GF-D8 (cell line): ENCODE data around the gene PARD3.

Experiments used
- DNase-seq: peaks from one replicate; lab custom pipeline; 2025; lab: John Stamatoyannopoulos, UW

PARD3 gene

GRCh38 chr10:34492081-34492480 is 323.0 kb downstream of the PARD3 start:
- DNase-seq, result no peak

- DNase-seq, result no peak
Measured at GRCh38 chr10:34491678-34492077, 323.4 kb downstream of the PARD3 start.

DNA sequence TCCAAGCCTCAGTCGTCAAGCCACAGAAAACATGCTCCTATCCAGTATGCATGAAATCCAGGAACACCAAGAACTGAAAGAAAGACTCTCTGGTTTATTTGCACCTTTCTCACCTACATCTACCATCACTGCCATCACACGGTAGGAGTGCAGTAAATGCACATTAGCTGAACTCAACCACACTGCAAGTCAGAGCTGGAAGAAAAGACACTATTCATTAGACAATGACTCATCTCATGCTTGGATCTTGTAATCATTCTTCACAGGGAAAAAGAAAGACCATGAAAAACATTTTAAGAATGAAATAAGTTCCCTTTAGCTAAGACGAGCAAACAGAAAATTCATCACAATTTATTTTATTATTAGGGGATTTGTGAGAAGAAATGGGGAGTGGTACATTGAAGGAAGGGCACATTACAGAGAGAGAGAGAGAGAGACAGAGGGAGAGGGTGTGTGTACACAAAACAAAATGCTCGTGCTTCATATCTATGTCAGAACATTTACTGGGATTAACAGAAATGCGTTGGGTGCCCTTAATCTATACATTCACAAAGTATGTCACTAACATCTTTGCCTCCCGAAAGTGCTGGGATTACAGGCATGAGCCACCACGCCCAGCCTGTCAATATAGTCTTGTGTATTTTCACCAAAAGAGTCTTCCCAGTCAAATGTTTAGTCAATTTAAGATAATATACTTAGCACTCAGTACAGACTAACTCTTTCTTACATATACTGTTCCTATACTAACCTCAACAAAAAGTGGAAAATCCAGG is 324.9 kb downstream of the PARD3 start:
- DNase-seq, result no peak

DNA sequence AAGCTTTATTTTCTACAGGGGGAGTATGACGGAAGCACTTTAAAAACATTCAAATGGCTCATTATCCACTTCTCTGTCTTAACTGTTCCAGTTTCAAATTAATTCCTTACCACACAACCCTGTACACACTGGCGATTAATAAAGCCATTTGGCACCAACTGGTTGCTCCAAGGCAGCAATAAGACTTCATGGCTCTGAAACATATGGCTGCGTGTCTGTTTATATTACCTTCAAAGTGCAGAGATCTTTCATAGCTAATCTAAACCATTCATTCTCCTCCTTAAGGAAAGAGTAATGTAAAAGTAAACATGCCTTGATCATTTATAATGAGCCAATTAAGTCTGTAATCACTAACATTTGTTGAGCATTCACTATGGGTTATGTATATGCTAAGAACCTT is 325.7 kb downstream of the PARD3 start:
- DNase-seq, result no peak

GRCh38 chr10:34488476-34489130 is 326.5 kb downstream of the PARD3 start:
- DNase-seq, result no peak

- DNase-seq, result no peak
Measured at GRCh38 chr10:34486008-34486407, 329.1 kb downstream of the PARD3 start.

DNA sequence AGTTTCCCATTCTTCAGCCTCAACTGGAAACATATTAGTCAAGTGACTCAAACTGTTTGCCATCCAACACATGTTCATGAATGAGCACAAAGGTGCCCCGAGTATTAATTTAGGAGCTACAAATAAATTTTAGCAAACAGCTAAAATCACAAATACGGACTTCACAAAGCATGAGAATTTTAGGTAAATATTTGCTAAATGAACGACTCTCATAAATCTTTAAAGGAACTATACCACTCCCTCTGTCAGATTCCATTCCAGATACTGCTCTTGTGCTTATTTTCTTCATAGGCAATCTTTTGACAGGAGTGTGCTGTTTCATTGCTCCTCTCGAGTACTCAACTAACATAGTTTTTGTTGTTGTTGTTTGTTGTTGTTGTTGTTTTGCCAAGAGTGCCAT is 330.9 kb downstream of the PARD3 start:
- no peak for DNase-seq

DNA sequence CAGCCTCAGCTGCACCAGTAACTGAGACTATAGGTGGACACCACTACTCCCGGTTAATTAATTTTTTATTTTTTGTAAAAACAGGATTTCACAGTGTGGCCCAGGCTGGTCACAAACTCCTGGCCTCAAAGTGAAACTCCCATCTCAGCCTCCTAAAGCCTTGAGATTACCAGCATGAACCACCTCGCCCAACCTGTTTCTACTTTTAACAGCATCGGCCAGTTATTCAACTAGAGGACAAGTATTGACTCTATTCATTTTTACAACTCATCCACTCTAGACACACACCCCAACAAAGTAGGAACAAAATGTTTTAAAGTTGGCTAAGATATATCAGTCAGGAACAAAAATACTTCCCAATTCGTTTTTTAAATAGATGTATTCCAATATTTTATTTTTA is 334.8 kb downstream of the PARD3 start:
- DNase-seq, result no peak

DNA sequence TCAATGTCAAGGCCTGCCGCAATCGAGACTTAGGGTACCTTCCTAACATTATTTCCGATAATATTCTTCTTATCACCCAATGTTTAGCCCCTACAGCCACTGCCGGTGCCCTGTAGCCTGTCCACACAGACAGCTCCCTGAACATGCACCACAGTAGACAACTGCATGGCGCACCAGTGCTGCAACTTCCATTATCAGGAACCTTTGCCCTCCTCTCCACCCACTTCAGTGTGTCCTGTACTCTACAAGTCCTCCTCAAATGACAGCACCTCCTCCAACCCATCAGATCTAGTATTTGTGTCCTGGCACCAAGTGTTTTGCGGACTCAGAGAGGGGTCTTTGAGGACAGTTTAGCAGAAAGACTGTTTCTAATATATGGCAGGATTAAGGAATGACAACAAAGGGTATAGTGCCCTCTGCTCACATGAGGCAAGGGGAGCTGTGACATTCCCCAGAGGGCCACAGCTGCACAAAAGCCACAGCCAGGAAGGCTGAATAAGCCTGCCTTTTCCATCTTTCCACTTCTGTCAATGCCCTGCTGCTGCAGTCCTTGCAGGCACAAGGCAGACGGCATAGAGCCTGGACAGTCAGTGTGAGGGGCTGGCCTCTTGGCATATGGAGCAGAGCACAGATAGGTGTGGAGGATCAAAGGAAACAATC is 335.4 kb downstream of the PARD3 start:
- DNase-seq, result no peak

- DNase-seq, result no peak
Measured at GRCh38 chr10:34477249-34477648, 337.8 kb downstream of the PARD3 start.

DNA sequence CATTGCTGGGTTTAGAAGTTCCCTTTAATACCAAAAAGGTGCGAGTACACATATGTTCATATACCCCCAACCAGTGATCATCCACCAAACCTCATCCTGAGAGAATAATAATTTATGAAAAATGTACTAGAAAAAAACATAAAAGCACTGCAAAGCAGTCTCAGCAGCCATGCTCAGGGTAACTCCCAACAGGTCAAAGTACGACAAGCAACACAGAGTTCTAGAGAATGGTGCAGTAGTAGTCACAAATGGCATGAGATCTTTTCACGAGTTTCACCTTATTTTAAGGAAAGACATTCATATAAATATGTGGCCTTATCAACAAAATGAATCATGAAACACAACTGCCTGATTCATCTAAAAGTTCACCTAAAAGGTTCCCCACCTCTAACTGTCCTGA is 338.5 kb downstream of the PARD3 start:
- no peak for DNase-seq

- DNase-seq, result no peak
Measured at GRCh38 chr10:34475786-34476185, 339.3 kb downstream of the PARD3 start.

DNA sequence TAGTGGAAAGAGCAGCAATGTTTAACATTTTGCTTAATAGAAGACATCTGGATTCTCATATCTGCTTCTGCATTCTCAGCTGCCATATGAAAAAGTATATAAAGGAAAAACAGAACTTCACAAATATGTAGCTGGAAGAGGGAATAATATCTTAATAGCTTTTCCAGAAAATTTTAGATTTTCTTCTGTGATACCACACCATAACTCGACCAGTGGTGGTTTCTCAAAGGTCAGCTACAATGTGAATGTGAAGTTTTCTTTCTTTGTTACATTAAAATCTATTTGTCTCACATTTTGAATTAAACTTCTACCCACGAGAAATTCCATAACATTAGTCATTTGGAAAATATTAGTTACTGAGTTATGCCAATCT is 339.8 kb downstream of the PARD3 start:
- no peak for DNase-seq

DNA sequence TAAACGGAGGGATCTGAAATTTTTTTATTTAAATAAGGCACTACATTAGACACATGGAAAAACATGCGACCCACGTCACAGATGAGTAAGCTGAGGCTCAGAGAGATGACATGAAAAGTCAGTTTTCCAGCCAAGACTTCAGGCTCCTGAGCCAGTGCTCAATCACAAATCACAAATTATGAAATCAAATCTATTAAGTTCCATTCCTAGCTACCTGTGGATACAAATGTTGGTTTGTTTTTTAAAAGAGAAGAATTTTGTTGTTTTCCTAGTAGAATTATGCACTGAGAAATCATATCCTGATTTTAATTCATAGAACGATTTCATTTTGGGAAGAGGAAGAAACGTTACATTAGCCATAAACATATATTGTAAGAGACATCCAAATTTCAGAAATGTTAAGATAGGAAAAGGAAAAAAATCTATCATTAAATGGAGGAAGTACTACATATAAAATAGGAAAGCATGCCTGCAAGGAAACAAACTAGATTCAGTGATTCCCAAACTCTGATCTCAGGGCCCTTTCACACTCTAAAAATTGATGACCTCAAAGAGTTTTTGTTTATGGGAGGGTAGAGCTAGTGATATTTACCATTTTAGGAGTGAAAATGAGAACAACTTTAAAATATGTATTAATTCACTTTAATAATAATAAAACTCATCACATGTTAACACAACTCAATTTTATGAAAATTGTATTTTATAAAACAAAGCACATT is 340.4 kb downstream of the PARD3 start:
- no peak for DNase-seq

DNA sequence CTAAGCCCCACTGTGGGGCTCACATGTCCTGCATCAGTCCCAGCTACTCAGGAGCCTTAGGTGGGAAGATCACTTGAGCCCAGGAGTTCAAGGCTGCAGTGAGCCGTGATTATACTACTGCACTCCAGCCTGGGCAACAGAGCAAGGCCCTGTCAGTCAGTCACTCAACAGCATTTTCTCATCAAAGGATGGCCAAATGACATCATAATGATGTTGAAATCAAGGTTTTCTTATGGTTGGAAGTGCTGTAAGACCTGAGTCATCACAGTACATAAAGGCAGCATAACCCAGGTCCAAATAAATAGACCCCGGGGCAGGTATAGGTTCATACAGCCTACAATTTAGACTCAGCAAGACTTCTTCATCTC is 341.1 kb downstream of the PARD3 start:
- DNase-seq, result no peak

DNA sequence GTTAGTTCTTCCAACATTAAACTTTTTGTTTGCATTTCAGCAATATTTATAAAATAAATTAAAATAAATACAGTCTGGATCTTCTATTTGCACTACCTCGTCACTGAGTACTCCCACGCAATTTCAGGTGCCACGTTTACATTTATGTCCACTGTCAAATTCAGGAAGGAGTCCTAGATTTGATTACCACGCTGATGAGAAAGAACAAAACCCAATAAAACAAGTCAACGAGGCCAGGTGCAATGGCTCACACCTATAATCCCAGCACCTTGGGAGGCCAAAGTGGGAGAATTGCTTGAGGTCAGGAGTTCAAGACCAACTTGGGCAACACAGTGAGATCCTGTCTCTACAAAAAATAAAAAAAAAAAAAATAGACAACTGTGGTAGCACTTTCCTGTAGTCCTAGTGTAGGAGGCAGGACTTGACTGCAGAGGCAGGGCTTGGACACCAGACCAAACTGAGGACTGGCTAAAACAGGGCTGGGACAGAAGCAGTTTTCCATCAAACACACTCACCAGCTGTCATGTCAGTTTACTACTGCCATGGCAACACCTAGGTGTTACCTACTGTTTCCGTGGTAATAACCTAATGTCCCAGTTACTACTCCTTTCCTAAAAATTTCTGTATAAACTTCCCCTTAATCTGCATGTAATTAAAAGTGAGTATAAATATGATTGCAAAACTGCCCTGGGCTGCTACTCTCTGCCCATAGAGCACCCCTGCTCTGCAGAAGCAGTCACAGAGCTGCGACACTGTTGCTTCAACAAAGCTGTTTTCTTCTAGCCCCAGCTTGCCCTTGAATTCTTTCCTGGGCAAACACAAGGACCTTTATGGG is 341.7 kb downstream of the PARD3 start:
- no peak for DNase-seq

DNA sequence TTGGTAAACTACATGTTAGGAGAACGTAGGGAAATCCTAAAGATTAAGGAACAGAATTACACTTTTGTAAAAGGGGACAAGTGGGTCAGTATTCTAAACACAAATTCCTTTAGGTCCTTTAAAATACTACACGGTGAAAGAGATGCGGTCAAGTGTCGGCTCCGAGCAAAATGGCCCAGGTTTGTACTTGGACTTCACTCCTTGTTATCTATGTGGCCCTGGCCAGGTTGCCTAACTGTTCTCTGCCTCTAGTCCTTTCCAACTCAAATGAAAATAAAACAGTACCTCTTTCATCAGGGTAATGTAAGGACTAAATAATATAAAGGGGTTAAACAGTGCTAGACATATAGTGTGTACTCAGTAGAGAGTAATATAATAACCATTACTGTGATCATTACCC is 344.8 kb downstream of the PARD3 start:
- no peak for DNase-seq

DNA sequence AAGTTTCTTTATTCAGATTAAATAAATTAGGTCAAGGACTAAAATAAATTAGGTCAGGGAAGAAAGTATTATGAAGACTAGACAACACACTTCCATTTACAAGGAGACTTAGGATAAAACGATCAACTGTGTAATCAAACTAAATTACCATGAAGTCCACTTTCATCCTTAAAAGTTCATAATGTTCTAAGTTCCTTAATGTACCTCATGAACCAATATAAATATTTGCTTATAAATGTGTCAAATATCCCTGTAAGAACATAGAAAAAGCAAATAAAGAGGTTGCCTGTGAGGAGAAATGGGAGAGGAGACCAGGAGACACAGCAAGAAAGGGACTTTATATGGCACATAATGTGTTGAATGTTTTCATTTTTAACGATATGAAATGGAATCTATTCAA is 345.6 kb downstream of the PARD3 start:
- no peak for DNase-seq

GRCh38 chr10:34467902-34468301 is 347.2 kb downstream of the PARD3 start:
- no peak for DNase-seq

DNA sequence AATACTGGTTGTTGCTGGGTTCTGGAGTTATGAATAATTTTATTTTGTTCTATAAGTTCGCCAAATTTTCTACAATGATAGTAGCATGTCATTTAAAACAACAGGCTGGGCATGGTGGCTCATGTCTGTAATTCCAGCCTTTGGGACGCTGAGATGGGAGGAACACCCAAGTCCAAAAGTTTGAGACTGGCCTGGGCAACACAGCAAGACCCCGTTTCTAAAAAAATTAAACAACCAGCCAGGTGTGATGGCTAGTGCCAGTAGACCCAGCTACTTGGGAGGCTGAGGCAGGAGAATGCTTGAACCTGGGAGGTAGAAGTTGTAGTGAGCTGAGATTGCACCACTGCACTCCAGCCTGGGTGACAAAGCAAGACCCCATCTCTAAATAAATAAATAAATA is 347.7 kb downstream of the PARD3 start:
- DNase-seq, result no peak

GRCh38 chr10:34465678-34466077 is 349.4 kb downstream of the PARD3 start:
- DNase-seq, result no peak

DNA sequence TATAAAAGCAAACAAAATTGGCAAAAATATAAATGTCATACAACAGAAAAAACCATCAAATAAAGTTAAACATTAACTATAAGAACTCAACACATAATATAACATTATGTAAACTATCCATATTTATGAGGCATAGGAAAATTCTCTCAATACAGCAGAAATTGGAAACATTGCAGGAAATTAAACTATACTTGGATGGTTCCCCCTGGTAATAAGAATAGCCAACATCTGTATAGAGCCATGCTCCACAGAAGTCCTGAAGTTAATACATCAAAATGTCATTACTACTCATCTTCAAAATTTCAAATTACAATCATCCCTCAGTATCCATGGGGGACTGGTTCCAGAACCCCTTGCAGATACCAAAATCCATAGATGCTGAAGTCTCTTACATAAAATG is 350.5 kb downstream of the PARD3 start:
- DNase-seq, result no peak
